HEK293T (cell line): ENCODE results near the gene MEIOC.

ENCODE experiments used
- BHLHE40 ChIP-seq: fragments of 450-650 bp; IDR thresholded peaks from 2 replicates; pipeline ENCODE4 v1.6.1; 2016; ENCODE audit warnings: mild to moderate bottlenecking, moderate library complexity, borderline replicate concordance
- FOXM1 ChIP-seq: fragments of 450-650 bp; IDR thresholded peaks from 2 replicates; pipeline ENCODE4 v1.6.1; 2017; ENCODE audit warnings: mild to moderate bottlenecking, borderline replicate concordance
- HDGF ChIP-seq: fragments of 450-650 bp; IDR thresholded peaks from 2 replicates; pipeline ENCODE4 v1.6.1; 2017; ENCODE audit warnings: antibody characterized with exemption, borderline replicate concordance
- LEF1 ChIP-seq: fragments of 450-650 bp; IDR thresholded peaks from 2 replicates; pipeline ENCODE4 v1.6.1; 2017; ENCODE audit warnings: mild to moderate bottlenecking, borderline replicate concordance
- PKNOX1 ChIP-seq: fragments of 450-650 bp; IDR thresholded peaks from 2 replicates; pipeline ENCODE4 v1.6.1; 2016
- SP1 ChIP-seq: fragments of 450-650 bp; IDR thresholded peaks from 2 replicates; pipeline ENCODE4 v1.6.1; 2017

DNA sequence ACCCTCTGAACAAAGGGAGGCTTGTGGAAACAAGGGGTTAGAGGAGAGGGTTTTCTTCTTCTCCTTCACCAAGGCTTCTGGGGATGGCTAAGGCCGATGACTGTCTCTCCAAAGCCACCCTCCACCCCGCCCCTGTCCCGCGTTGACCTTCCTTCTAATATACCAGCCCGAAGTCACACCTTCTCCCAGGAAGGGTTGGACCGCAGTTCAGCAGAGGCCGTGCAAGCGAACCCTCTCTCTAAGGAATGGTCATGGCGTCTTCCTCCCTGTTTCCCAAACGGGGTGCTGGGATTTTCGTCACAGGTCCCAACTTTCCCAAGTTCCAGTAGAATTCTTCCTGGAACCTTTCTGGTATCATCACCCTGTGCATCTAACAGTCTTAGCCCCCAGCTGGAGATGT, 49.6 kb upstream of the MEIOC start:
- no peak for TF ChIP-seq FOXM1
- no peak for TF ChIP-seq BHLHE40
- no peak for TF ChIP-seq HDGF
- TF ChIP-seq PKNOX1, result no peak
- no peak for TF ChIP-seq SP1
- TF ChIP-seq LEF1, result no peak
